B cell (primary cell): ENCODE measurements around the gene PARP15.
"Not testable (repeated sequence)": the region's sequence is repeated elsewhere in the genome, so short reads cannot be mapped to it uniquely, and the experiment has no call there.

Experiments
- EZH2 ChIP-seq: IDR thresholded peaks from 2 replicates; pipeline ENCODE4 v1.6.1; 2012; ENCODE audit warnings: borderline replicate concordance, low read depth, mild to moderate bottlenecking, moderate library complexity, low read length; ENCODE audit not compliant: insufficient read depth, poor library complexity, severe bottlenecking
- TF ChIP-seq, protein P1 (sequence below): fragments of 200-600 bp; IDR thresholded peaks from one replicate; pipeline ENCODE4 v1.8.0; 2022; ENCODE audit warnings: antibody characterized with exemption, mild to moderate bottlenecking

DNA sequence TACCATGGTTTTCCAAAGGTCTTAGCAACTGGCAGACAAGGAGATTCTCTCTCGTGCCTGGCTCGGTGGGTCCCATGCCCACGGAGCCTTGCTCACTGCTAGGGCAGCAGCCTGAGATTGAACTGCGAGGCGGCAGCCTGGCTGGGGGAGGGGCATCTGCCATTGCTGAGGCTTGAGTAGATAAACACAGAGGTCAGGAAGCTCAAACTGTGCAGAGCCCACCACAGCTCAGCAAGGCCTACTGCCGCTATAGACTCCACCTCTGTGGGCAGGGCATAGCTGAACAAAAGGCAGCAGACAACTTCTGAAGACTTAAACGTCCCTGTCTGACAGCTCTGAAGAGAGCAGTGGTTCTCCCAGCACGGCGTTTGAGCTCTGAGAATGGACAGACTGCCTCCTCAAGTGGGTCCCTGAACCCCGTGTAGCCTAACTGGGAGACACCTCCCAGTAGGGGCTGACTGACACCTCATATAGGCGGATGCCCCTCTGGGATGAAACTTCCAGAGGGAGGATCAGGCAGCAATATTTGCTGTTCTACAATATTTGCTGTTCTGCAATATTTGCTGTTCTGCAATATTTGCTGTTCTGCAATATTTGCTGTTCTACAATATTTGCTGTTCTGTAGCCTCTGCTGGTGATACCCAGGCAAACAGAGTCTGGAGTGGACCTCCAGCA lies 73.9 kb downstream of the PARP15 start:
- TF ChIP-seq, protein P1, sequence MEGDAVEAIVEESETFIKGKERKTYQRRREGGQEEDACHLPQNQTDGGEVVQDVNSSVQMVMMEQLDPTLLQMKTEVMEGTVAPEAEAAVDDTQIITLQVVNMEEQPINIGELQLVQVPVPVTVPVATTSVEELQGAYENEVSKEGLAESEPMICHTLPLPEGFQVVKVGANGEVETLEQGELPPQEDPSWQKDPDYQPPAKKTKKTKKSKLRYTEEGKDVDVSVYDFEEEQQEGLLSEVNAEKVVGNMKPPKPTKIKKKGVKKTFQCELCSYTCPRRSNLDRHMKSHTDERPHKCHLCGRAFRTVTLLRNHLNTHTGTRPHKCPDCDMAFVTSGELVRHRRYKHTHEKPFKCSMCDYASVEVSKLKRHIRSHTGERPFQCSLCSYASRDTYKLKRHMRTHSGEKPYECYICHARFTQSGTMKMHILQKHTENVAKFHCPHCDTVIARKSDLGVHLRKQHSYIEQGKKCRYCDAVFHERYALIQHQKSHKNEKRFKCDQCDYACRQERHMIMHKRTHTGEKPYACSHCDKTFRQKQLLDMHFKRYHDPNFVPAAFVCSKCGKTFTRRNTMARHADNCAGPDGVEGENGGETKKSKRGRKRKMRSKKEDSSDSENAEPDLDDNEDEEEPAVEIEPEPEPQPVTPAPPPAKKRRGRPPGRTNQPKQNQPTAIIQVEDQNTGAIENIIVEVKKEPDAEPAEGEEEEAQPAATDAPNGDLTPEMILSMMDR: not testable (repeated sequence)
- TF ChIP-seq EZH2: not testable (repeated sequence)
